ENCODE results near the gene C10orf143.

C10orf143 gene

GRCh38 chr10:130050721-130051120 lies 59.9 kb downstream of the C10orf143 start:
- H3K4me3 ChIP-seq, result no peak overlapping the region
- peaks cover 0 to 11% (median 0%) of the 10 kb centered on the region in 3 donors for H3K9me3 ChIP-seq
- TF ChIP-seq CTCF (IDR thresholded peaks at IDR 0.05), result no peak
- intact Hi-C loops (cut with DNase I; ENCODE audit: low total_unique reads), result no loop called here
- no peak overlapping the region for H3K27ac ChIP-seq
- H3K36me3 ChIP-seq, result no peaks in the 10 kb centered on the region
- peak in 1 of 2 donors; percentile 13 for DNase-seq
- no peaks in the 10 kb centered on the region for H3K4me1 ChIP-seq
- peaks cover 0 to 16% of the 10 kb centered on the region in 2 donors for H3K27me3 ChIP-seq

GRCh38 chr10:130049987-130050386 lies 60.6 kb downstream of the C10orf143 start:
- no peak overlapping the region for H3K27ac ChIP-seq
- intact Hi-C loops (cut with DNase I; ENCODE audit: low total_unique reads), result no loop called here
- TF ChIP-seq CTCF (IDR thresholded peaks at IDR 0.05), result no peak
- H3K4me3 ChIP-seq, result no peak overlapping the region
- peaks cover 0 to 8% (median 0%) of the 10 kb centered on the region in 3 donors for H3K9me3 ChIP-seq
- H3K36me3 ChIP-seq, result no peaks in the 10 kb centered on the region
- H3K4me1 ChIP-seq, result no peaks in the 10 kb centered on the region
- DNase-seq, result peak in 1 of 2 donors; percentile 56
- peaks cover 0 to 24% of the 10 kb centered on the region in 2 donors for H3K27me3 ChIP-seq

- no peak overlapping the region for H3K4me3 ChIP-seq
- no peak for TF ChIP-seq CTCF (IDR thresholded peaks at IDR 0.05)
- peak in 1 of 2 donors; percentile 38 for DNase-seq
- peaks cover 0 to 1% (median 0%) of the 10 kb centered on the region in 3 donors for H3K9me3 ChIP-seq
- peaks cover 0 to 30% of the 10 kb centered on the region in 2 donors for H3K27me3 ChIP-seq
- intact Hi-C loops (cut with DNase I; ENCODE audit: low total_unique reads), result no loop called here
- H3K27ac ChIP-seq, result no peak overlapping the region
- H3K36me3 ChIP-seq, result no peaks in the 10 kb centered on the region
- no peaks in the 10 kb centered on the region for H3K4me1 ChIP-seq
Observed at GRCh38 chr10:130049244-130049643, 61.4 kb downstream of the C10orf143 start.

- H3K27me3 ChIP-seq, result peaks cover 0 to 35% of the 10 kb centered on the region in 2 donors
- intact Hi-C loops (cut with DNase I; ENCODE audit: low total_unique reads), result no loop called here
- peak in 1 of 2 donors; percentile 38 for DNase-seq
Observed at GRCh38 chr10:130048081-130048480, 62.5 kb downstream of the C10orf143 start.

GRCh38 chr10:130047336-130047735 lies 63.3 kb downstream of the C10orf143 start:
- intact Hi-C loops (cut with DNase I; ENCODE audit: low total_unique reads), result no loop called here
- no peaks in the 10 kb centered on the region for H3K36me3 ChIP-seq
- peaks cover 0 to 35% of the 10 kb centered on the region in 2 donors for H3K27me3 ChIP-seq
- no peaks in the 10 kb centered on the region for H3K9me3 ChIP-seq
- H3K27ac ChIP-seq, result no peak overlapping the region
- H3K4me1 ChIP-seq, result no peaks in the 10 kb centered on the region
- DNase-seq, result peak in 1 of 2 donors; percentile 17
- TF ChIP-seq CTCF (IDR thresholded peaks at IDR 0.05), result no peak
- no peak overlapping the region for H3K4me3 ChIP-seq

More at GRCh38 chr10:130048081-130048480, 62.5 kb downstream of the C10orf143 start:
- Histone ChIP-seq H3K9me3 (no peaks in the 10 kb centered on the region), H3K36me3 (no peaks in the 10 kb centered on the region), H3K4me1 (no peaks in the 10 kb centered on the region), H3K27ac (no peak overlapping the region), H3K4me3 (no peak overlapping the region)
- no peak for TF ChIP-seq CTCF (IDR thresholded peaks at IDR 0.05)

- Histone ChIP-seq H3K27me3 (peaks cover 0 to 35% of the 10 kb centered on the region in 2 donors), H3K4me1 (no peaks in the 10 kb centered on the region), H3K9me3 (no peaks in the 10 kb centered on the region), H3K27ac (no peak overlapping the region), H3K36me3 (no peaks in the 10 kb centered on the region), H3K4me3 (no peak overlapping the region)
- peak in 1 of 2 donors; percentile 58 for DNase-seq
- no peak for TF ChIP-seq CTCF (IDR thresholded peaks at IDR 0.05)
- intact Hi-C loops (cut with DNase I; ENCODE audit: low total_unique reads), result no loop called here
Observed at GRCh38 chr10:130046591-130046990, 64.0 kb downstream of the C10orf143 start.

Data from tibial artery (tissue), 4 donors.